ENCODE data around the gene STMN3.

DNA sequence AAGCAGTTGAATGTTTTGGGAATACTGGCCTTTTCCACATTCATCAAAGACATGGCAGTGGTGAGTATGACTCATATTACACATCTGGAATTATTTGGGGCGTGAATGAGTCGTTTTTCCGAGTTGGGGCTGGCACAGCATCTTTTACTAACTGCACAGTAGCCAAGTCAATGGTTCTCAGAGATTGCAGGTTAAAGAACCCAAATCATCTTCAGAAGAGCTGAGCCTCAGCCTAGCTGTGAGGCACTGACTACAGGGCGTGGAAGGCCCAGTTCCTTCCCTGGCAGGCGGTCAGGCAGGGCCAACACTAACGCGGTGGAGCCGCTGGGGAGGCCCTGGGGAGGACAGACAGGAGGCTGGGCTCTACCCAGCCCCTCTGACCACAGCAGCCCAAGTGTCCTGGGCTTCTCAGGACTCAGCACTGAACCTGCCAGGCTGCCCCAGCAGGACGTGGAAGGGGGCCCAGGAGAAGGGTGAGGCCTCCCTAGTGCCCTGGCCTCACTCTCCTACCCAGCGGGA, 59.1 kb downstream of the STMN3 start:
- TF ChIP-seq CTCF (IDR thresholded peaks at IDR 0.05) (no peak), REST (IDR thresholded peaks at IDR 0.05; ENCODE audit: insufficient read depth in 1 of 2, low read depth in 2 of 2, low read length in 1 of 2) (no peak), POLR2AphosphoS5 (IDR thresholded peaks at IDR 0.05; ENCODE audit: low read depth, low read length) (no peak), SIN3A (IDR thresholded peaks at IDR 0.05; ENCODE audit: borderline replicate concordance, insufficient read depth, low read depth, low read length) (no peak), TCF7L2 (IDR thresholded peaks at IDR 0.05; ENCODE audit: low read depth, low read length) (no peak)
